Fibroblast of lung (primary cell): ENCODE data around the gene NAB2. TPM values are rescaled to one million over a fixed set of nuclear protein-coding genes. Genes with fewer than 3 reads are reported as not detected.

Experiments used
- DNase-seq, 2 donors: peaks; one replicate each; pipeline versions ENCODE4 v3.0.0 to v3.0.0-alpha.2; 2010; ENCODE audit warnings: low read depth in 2 of 2
- H2AFZ ChIP-seq: 2 replicates; pipeline ENCODE4 v1.5.1; 2012; ENCODE audit warnings: low read length, control low read depth, inconsistent platforms
- H3K27ac ChIP-seq: 2 replicates; pipeline ENCODE4 v1.5.1; 2011; ENCODE audit warnings: low read length, control low read depth; ENCODE audit not compliant: insufficient read depth
- H3K27me3 ChIP-seq: 2 replicates; pipeline ENCODE4 v1.5.1; 2011; ENCODE audit warnings: mild to moderate bottlenecking, low read length; ENCODE audit not compliant: control insufficient read depth, insufficient read depth
- H3K36me3 ChIP-seq: 2 replicates; pipeline ENCODE4 v1.5.1; 2011; ENCODE audit warnings: low read length; ENCODE audit not compliant: control insufficient read depth, insufficient read depth
- H3K4me1 ChIP-seq: 2 replicates; pipeline ENCODE4 v1.5.1; 2011; ENCODE audit warnings: low read length; ENCODE audit not compliant: control insufficient read depth, insufficient read depth; ENCODE audit errors: extremely low read depth
- H3K4me2 ChIP-seq: 2 replicates; pipeline ENCODE4 v1.5.1; 2011; ENCODE audit warnings: low read length, control low read depth; ENCODE audit not compliant: insufficient read depth; ENCODE audit errors: extremely low read depth
- H3K4me3 ChIP-seq, 4 experiments: fragments of 200-600 bp in 1 of 4; sonication (generic) in 1 of 4; replicated peaks in 1 of 4; 2 replicates each; pipeline ENCODE4 v1.5.1; 2011 to 2016; ENCODE audit warnings: low read length in 4 of 4, low read depth in 3 of 4, mild to moderate bottlenecking in 3 of 4, control low read depth in 2 of 4, inconsistent platforms in 1 of 4, mixed read lengths in 1 of 4; ENCODE audit not compliant: insufficient read depth in 1 of 4; ENCODE audit errors: control extremely low read depth in 1 of 4
- H3K79me2 ChIP-seq: 2 replicates; pipeline ENCODE4 v1.5.1; 2012; ENCODE audit warnings: mild to moderate bottlenecking, low read length, inconsistent platforms; ENCODE audit not compliant: control insufficient read depth, insufficient read depth
- H3K9ac ChIP-seq: 2 replicates; pipeline ENCODE4 v1.5.1; 2011; ENCODE audit warnings: mild to moderate bottlenecking, low read length, control low read depth; ENCODE audit not compliant: insufficient read depth
- H3K9me3 ChIP-seq: 2 replicates; pipeline ENCODE4 v1.5.1; 2012; ENCODE audit warnings: low read depth, low read length; ENCODE audit not compliant: control insufficient read depth, insufficient read depth
- H4K20me1 ChIP-seq: 2 replicates; pipeline ENCODE4 v1.5.1; 2011; ENCODE audit warnings: low read length; ENCODE audit not compliant: control insufficient read depth, insufficient read depth; ENCODE audit errors: extremely low read depth
- CTCF ChIP-seq, 2 donors: IDR thresholded peaks in 1 of 2; conservative IDR thresholded peaks in 1 of 2; 1 replicate in 1 of 2; 2 replicates in 1 of 2; pipeline ENCODE4 v1.5.1; 2011 to 2012; ENCODE audit warnings: low read length in 2 of 2, control low read depth in 1 of 2, inconsistent platforms in 1 of 2, low read depth in 1 of 2, mild to moderate bottlenecking in 1 of 2
- EZH2 ChIP-seq: IDR thresholded peaks from 2 replicates; pipeline ENCODE4 v1.5.1; 2012; ENCODE audit warnings: low read length, control low read depth, mild to moderate bottlenecking; ENCODE audit errors: missing control alignments
- polyA plus RNA-seq, 2 donors: library from polyadenylated mRNA; depleted of rRNA in 1 of 2; stranded (reverse) in 1 of 2; unstranded in 1 of 2; fragments of >200 nt; gene quantifications; 2 replicates each; pipeline ENCODE4 v1.2.1, GENCODE V29; 2011 to 2012; ENCODE audit warnings: missing spikeins in 1 of 2
- total RNA-seq: library from RNA; depleted of rRNA; stranded (reverse); fragments of >200 nt; gene quantifications from 2 replicates; pipeline ENCODE4 v1.2.1, GENCODE V29; 2014

The NAB2 gene
- total and polyA plus RNA-seq, 2 donors (not counting 1 experiment from before 2014, with no cell fraction given), result 31.3 to 39.6 TPM

- Histone ChIP-seq H3K9ac (no peak overlapping the region), H3K4me2 (no peak overlapping the region), H2AFZ (no peak overlapping the region), H3K4me1 (peaks cover 7% of the 10 kb centered on the region), H3K79me2 (peaks cover 3% of the 10 kb centered on the region), H3K27me3 (no peaks in the 10 kb centered on the region), H4K20me1 (no peaks in the 10 kb centered on the region), H3K36me3 (peaks cover 33% of the 10 kb centered on the region), H3K4me3 (no peak overlapping the region), H3K9me3 (no peaks in the 10 kb centered on the region), H3K27ac (no peak overlapping the region)
- TF ChIP-seq EZH2 (no peak), CTCF (conservative IDR thresholded peaks at IDR 0.05 in 1 of 2, IDR thresholded peaks at IDR 0.05 in 1 of 2; ENCODE audit: low read depth in 1 of 2, low read length in 2 of 2) (no peak)
- no peak for DNase-seq
These were observed 10.3 kb downstream of the NAB2 start for GRCh38 chr12:57099047-57099714.

GRCh38 chr12:57099766-57100165 lies 10.9 kb downstream of the NAB2 start:
- Histone ChIP-seq H3K9me3 (no peaks in the 10 kb centered on the region), H3K9ac (no peak overlapping the region), H3K4me3 (no peak overlapping the region), H3K27ac (no peak overlapping the region), H3K79me2 (no peaks in the 10 kb centered on the region), H3K27me3 (no peaks in the 10 kb centered on the region), H3K4me1 (peaks cover 2% of the 10 kb centered on the region), H3K36me3 (peaks cover 34% of the 10 kb centered on the region), H4K20me1 (no peaks in the 10 kb centered on the region), H3K4me2 (no peak overlapping the region), H2AFZ (no peak overlapping the region)
- TF ChIP-seq EZH2 (no peak), CTCF (conservative IDR thresholded peaks at IDR 0.05 in 1 of 2, IDR thresholded peaks at IDR 0.05 in 1 of 2; ENCODE audit: low read depth in 1 of 2, low read length in 2 of 2) (no peak)
- DNase-seq, result no peak

GRCh38 chr12:57101892-57102695 lies 13.2 kb downstream of the NAB2 start:
- H3K9me3 ChIP-seq, result no peaks in the 10 kb centered on the region
- H3K4me1 ChIP-seq, result no peaks in the 10 kb centered on the region
- no peak overlapping the region for H3K9ac ChIP-seq
- TF ChIP-seq EZH2 (no peak), CTCF (conservative IDR thresholded peaks at IDR 0.05 in 1 of 2, IDR thresholded peaks at IDR 0.05 in 1 of 2; ENCODE audit: low read depth in 1 of 2, low read length in 2 of 2) (no peak)
- H3K27ac ChIP-seq, result peak overlapping the region; percentile 9
- peaks cover 31% of the 10 kb centered on the region for H3K36me3 ChIP-seq
- H3K4me2 ChIP-seq, result no peak overlapping the region
- no peaks in the 10 kb centered on the region for H3K27me3 ChIP-seq
- H3K79me2 ChIP-seq, result no peaks in the 10 kb centered on the region
- no peak for DNase-seq
- no peak overlapping the region for H3K4me3 ChIP-seq
- no peak overlapping the region for H2AFZ ChIP-seq
- no peaks in the 10 kb centered on the region for H4K20me1 ChIP-seq
